ENCODE data around the gene HOXB13. TPM values are rescaled to one million over a fixed set of nuclear protein-coding genes. Genes with fewer than 3 reads are reported as not detected.

The HOXB13 gene
- total RNA-seq, 3 donors from 2014 or later (not counting 1 experiment from before 2014, with no cell fraction given), result not detected

- H3K27ac Mint-ChIP-seq, result no peak overlapping the region
- Histone ChIP-seq H3K9me3 (ENCODE audit: control insufficient read depth, insufficient read depth, low read length) (no peaks in the 10 kb centered on the region), H3K27ac (ENCODE audit: low read length) (no peak overlapping the region), H3K27me3 (ENCODE audit: control insufficient read depth, insufficient read depth, low read length) (peaks cover 2% of the 10 kb centered on the region), H3K36me3 (ENCODE audit: control insufficient read depth, insufficient read depth, low read length) (no peaks in the 10 kb centered on the region), H3K4me1 (ENCODE audit: control insufficient read depth, insufficient read depth, low read length) (no peaks in the 10 kb centered on the region), H3K4me3 (ENCODE audit: low read length) (no peak overlapping the region)
- intact Hi-C loops (cut with micrococcal nuclease), result no loop called here
- no peak for DNase-seq
- H3K9me3 Mint-ChIP-seq, result no peaks in the 10 kb centered on the region
- no peaks in the 10 kb centered on the region for H3K36me3 Mint-ChIP-seq
- H3K4me3 Mint-ChIP-seq, result no peak overlapping the region
- ATAC-seq, result peak in 1 of 3 donors; percentile 38
- 26% methylated on average over 3 of the region's 3 CpGs for WGBS (ENCODE audit: insufficient coverage)
- H3K27me3 Mint-ChIP-seq (ENCODE audit: low read depth in 2 of 2), result peaks cover 12 to 14% of the 10 kb centered on the region in 2 donors
- H3K4me1 Mint-ChIP-seq, result peaks cover 0 to 4% of the 10 kb centered on the region in 2 donors
- no peak for TF ChIP-seq CTCF (IDR thresholded peaks at IDR 0.05)
These were observed 42.4 kb upstream of the HOXB13 start for GRCh38 chr17:48770954-48771353.

DNA sequence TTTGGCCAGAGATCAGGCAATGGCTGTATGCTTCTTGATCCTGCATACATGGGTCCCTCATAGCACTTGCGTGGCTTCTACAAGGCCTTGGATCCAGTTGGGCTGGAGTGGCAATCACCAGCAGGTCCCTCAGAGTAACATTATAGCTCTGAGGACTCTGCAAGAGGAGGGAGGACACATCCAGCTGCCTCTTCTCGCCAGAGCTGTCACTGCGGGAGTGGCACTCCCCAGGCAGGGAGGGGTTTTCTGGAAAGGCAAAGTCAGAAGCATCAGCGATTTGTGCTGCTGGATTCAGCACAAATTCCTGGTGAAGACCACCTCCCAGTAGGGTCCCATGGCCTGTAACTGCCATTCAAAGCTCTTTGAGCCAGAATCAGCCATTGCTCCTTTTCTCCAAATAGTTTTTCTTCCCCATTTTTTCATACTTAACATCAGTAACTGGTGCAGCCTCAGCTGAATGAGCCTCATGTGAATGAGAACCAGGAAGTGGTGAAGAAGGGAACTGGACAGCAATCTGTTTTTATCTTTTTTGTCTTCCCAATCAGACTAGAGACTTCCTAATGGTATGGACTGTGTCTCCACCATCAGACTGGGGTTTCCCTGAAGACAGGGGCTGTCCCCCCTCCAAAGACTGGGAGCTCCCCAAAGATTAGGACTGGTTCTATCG, 40.6 kb upstream of the HOXB13 start:
- Mint-ChIP-seq H3K27ac (no peak overlapping the region), H3K4me1 (peaks cover 0 to 4% of the 10 kb centered on the region in 2 donors), H3K36me3 (no peaks in the 10 kb centered on the region), H3K27me3 (ENCODE audit: low read depth in 2 of 2) (peaks cover 12 to 14% of the 10 kb centered on the region in 2 donors), H3K4me3 (no peak overlapping the region), H3K9me3 (no peaks in the 10 kb centered on the region)
- TF ChIP-seq CTCF (IDR thresholded peaks at IDR 0.05), result no peak
- intact Hi-C loops (cut with micrococcal nuclease), result no loop called here
- 92% methylated on average over 5 of the region's 5 CpGs for WGBS (ENCODE audit: insufficient coverage)
- no peak for DNase-seq
- no peak for ATAC-seq
- Histone ChIP-seq H3K27ac (ENCODE audit: low read length) (no peak overlapping the region), H3K36me3 (ENCODE audit: control insufficient read depth, insufficient read depth, low read length) (no peaks in the 10 kb centered on the region), H3K4me3 (ENCODE audit: low read length) (no peak overlapping the region), H3K4me1 (ENCODE audit: control insufficient read depth, insufficient read depth, low read length) (no peaks in the 10 kb centered on the region), H3K27me3 (ENCODE audit: control insufficient read depth, insufficient read depth, low read length) (peaks cover 2% of the 10 kb centered on the region), H3K9me3 (ENCODE audit: control insufficient read depth, insufficient read depth, low read length) (no peaks in the 10 kb centered on the region)

DNA sequence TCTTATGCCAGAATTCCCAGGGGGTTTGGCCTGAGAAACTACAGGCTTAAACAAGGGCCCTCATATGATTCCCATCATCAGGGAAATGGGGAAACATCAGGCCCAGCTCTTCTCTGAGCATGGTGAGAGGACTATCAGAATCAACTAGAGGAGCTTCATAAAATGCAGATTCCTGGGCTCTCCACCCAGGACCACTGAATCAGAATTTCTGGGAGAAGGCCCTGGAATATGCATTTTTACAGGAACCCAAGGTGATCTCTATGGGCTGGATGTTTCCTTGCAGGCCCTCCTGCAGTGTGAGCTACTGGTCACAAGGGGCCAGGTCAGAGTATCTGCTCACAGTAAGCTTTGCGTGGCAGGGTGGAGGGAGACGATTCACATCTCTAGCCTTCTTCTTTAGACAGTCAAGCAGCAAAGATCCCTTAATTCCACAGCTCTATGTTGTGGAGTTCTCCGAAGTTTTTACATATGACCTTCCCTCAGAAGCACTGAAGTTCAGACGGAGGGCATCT, 38.8 kb upstream of the HOXB13 start:
- TF ChIP-seq CTCF (IDR thresholded peaks at IDR 0.05), result no peak
- Histone ChIP-seq H3K4me3 (ENCODE audit: low read length) (no peak overlapping the region), H3K27ac (ENCODE audit: low read length) (no peak overlapping the region), H3K36me3 (ENCODE audit: control insufficient read depth, insufficient read depth, low read length) (no peaks in the 10 kb centered on the region), H3K27me3 (ENCODE audit: control insufficient read depth, insufficient read depth, low read length) (peaks cover 2% of the 10 kb centered on the region), H3K4me1 (ENCODE audit: control insufficient read depth, insufficient read depth, low read length) (no peaks in the 10 kb centered on the region), H3K9me3 (ENCODE audit: control insufficient read depth, insufficient read depth, low read length) (no peaks in the 10 kb centered on the region)
- ATAC-seq (no peak), DNase-seq (no peak)
- H3K27ac Mint-ChIP-seq, result no peak overlapping the region
- WGBS (ENCODE audit: insufficient coverage), result 82% methylated on average over 4 of the region's 4 CpGs
- H3K4me3 Mint-ChIP-seq, result no peak overlapping the region
- H3K36me3 Mint-ChIP-seq, result no peaks in the 10 kb centered on the region
- intact Hi-C loops (cut with micrococcal nuclease), result no loop called here
- peaks cover 19 to 28% of the 10 kb centered on the region in 2 donors for H3K27me3 Mint-ChIP-seq (ENCODE audit: low read depth in 2 of 2)
- H3K9me3 Mint-ChIP-seq, result no peaks in the 10 kb centered on the region
- peaks cover 0 to 4% of the 10 kb centered on the region in 2 donors for H3K4me1 Mint-ChIP-seq

DNA sequence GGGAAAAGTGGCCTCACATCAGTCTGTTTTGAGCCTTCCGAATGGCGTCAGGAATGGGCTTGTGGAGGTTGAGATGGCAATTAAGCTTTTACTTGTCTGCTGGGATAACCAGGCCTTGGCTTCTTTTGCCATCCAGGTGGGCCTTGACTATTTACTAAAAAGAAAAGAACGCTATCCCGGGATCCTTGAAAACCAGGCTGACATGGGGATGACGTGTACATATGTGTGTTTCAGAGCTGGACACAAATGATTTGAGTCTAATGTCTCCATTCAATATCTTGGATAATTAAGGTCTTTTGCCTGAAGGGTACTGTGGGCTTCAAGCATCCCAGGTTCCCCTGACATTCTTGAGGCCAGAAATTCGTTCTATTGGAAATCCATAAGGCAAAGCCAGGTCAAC, 32.6 kb upstream of the HOXB13 start:
- WGBS (ENCODE audit: insufficient coverage), result 79% methylated on average over 6 of the region's 6 CpGs
- no peaks in the 10 kb centered on the region for H3K9me3 ChIP-seq (ENCODE audit: control insufficient read depth, insufficient read depth, low read length)
- no peak overlapping the region for H3K27ac Mint-ChIP-seq
- no peaks in the 10 kb centered on the region for H3K36me3 Mint-ChIP-seq
- no peaks in the 10 kb centered on the region for H3K9me3 Mint-ChIP-seq
- intact Hi-C loops (cut with micrococcal nuclease), result no loop called here
- no peaks in the 10 kb centered on the region for H3K36me3 ChIP-seq (ENCODE audit: control insufficient read depth, insufficient read depth, low read length)
- H3K4me3 Mint-ChIP-seq, result no peak overlapping the region
- H3K4me1 ChIP-seq (ENCODE audit: control insufficient read depth, insufficient read depth, low read length), result no peaks in the 10 kb centered on the region
- DNase-seq (no peak), ATAC-seq (no peak)
- H3K4me1 Mint-ChIP-seq, result no peaks in the 10 kb centered on the region
- H3K4me3 ChIP-seq (ENCODE audit: low read length), result no peak overlapping the region
- H3K27ac ChIP-seq (ENCODE audit: low read length), result no peak overlapping the region
- TF ChIP-seq CTCF (IDR thresholded peaks at IDR 0.05), result no peak
- peaks cover 33 to 71% of the 10 kb centered on the region in 2 donors for H3K27me3 Mint-ChIP-seq (ENCODE audit: low read depth in 2 of 2)
- H3K27me3 ChIP-seq (ENCODE audit: control insufficient read depth, insufficient read depth, low read length), result peaks cover 7% of the 10 kb centered on the region

Data from natural killer cell (primary cell).